PFSK-1 (cell line): ENCODE results near the gene KLHDC8A.

Experiments used
- FOXP2 ChIP-seq: optimal IDR thresholded peaks from 2 replicates; pipeline ENCODE3; 2011; ENCODE audit warnings: borderline replicate concordance, control low read depth, inconsistent platforms; ENCODE audit not compliant: insufficient read depth; ENCODE audit errors: extremely low read length, extremely low read depth
- POLR2AphosphoS5 ChIP-seq: IDR thresholded peaks from 2 replicates; pipeline ENCODE4 v1.6.1; 2012; ENCODE audit warnings: low read depth, mild to moderate bottlenecking, control low read depth, low read length, moderate library complexity
- REST ChIP-seq, 2 experiments: IDR thresholded peaks; 2 replicates each; pipeline versions ENCODE4 v1.6.1 to v1.8.0; 2011 to 2012; ENCODE audit warnings: low read depth in 2 of 2, low read length in 2 of 2, control low read depth in 1 of 2, inconsistent platforms in 1 of 2, mild to moderate bottlenecking in 1 of 2, moderate library complexity in 1 of 2; ENCODE audit not compliant: insufficient read depth in 1 of 2
- SIN3A ChIP-seq: IDR thresholded peaks from 2 replicates; pipeline ENCODE4 v1.6.1; 2012; ENCODE audit warnings: mild to moderate bottlenecking, low read length, moderate library complexity, borderline replicate concordance; ENCODE audit not compliant: insufficient read depth
- TAF1 ChIP-seq: IDR thresholded peaks from 2 replicates; pipeline ENCODE4 v1.6.1; 2012; ENCODE audit warnings: low read length, control low read depth, borderline replicate concordance; ENCODE audit not compliant: insufficient read depth

KLHDC8A gene

GRCh38 chr1:205325334-205325884 lies 31.3 kb downstream of the KLHDC8A start:
- no peak for TF ChIP-seq TAF1
- no peak for TF ChIP-seq POLR2AphosphoS5
- no peak for TF ChIP-seq SIN3A
- no peak for TF ChIP-seq REST (IDR thresholded peaks at IDR 0.05; ENCODE audit: insufficient read depth in 1 of 2, low read depth in 2 of 2, low read length in 2 of 2)
- TF ChIP-seq FOXP2: no peak

GRCh38 chr1:205324781-205325180 lies 31.9 kb downstream of the KLHDC8A start:
- no peak for TF ChIP-seq TAF1
- no peak for TF ChIP-seq POLR2AphosphoS5
- no peak for TF ChIP-seq REST (IDR thresholded peaks at IDR 0.05; ENCODE audit: insufficient read depth in 1 of 2, low read depth in 2 of 2, low read length in 2 of 2)
- no peak for TF ChIP-seq FOXP2
- no peak for TF ChIP-seq SIN3A

GRCh38 chr1:205323794-205324193 lies 32.9 kb downstream of the KLHDC8A start:
- TF ChIP-seq SIN3A (no peak), REST (IDR thresholded peaks at IDR 0.05; ENCODE audit: insufficient read depth in 1 of 2, low read depth in 2 of 2, low read length in 2 of 2) (no peak), POLR2AphosphoS5 (no peak), FOXP2 (no peak), TAF1 (no peak)

GRCh38 chr1:205321959-205322283 lies 34.8 kb downstream of the KLHDC8A start:
- TF ChIP-seq POLR2AphosphoS5: no peak
- no peak for TF ChIP-seq SIN3A
- TF ChIP-seq TAF1: no peak
- TF ChIP-seq FOXP2: no peak
- TF ChIP-seq REST (IDR thresholded peaks at IDR 0.05; ENCODE audit: insufficient read depth in 1 of 2, low read depth in 2 of 2, low read length in 2 of 2): no peak
